ENCODE measurements around the gene AFF3. TPM values are rescaled to one million over a fixed set of nuclear protein-coding genes. Genes with fewer than 3 reads are reported as not detected.
A peak's percentile ranks its signal among the peaks of the same experiment; 100 is the strongest.

AFF3 gene
- total RNA-seq, 1 experiment from 2014 or later = 4.2 TPM

- in situ Hi-C loops (cut with HindIII; ENCODE audit: low pct_unique_long_range_greater_than_20kb, low sequenced_read_pairs) = no loop called here
- DNase-seq (ENCODE audit: low read depth, low spot score) = no peak
Measured at GRCh38 chr2:99822474-99823207, 319.7 kb downstream of the AFF3 start.

GRCh38 chr2:99821984-99822383, 320.4 kb downstream of the AFF3 start:
- in situ Hi-C loops (cut with HindIII; ENCODE audit: low pct_unique_long_range_greater_than_20kb, low sequenced_read_pairs) = no loop called here
- peak; percentile 11 for DNase-seq (ENCODE audit: low read depth, low spot score)

GRCh38 chr2:99821572-99821971, 320.8 kb downstream of the AFF3 start:
- in situ Hi-C loops (cut with HindIII; ENCODE audit: low pct_unique_long_range_greater_than_20kb, low sequenced_read_pairs) = no loop called here
- DNase-seq (ENCODE audit: low read depth, low spot score) = peak; percentile 70

DNA sequence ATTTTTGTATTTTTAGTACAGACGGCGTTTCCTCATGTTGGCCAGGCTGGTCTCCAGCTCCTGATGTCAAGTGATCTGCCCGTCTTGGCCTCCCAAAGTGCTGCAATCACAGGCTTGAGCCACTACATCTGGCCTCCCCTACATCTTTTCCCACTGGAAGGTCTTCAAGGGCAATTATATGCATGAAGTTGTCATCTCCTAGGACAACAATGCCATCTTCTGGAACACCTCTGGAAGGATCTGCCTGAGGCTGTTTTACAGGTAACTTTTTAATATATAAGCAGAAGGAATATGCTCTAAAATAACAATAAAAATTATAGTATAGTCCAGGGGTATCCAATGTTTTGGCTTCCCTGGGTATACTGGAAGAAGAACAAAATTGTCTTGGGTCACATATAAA, 321.4 kb downstream of the AFF3 start:
- DNase-seq (ENCODE audit: low read depth, low spot score) = no peak
- in situ Hi-C loops (cut with HindIII; ENCODE audit: low pct_unique_long_range_greater_than_20kb, low sequenced_read_pairs) = no loop called here

- peak; percentile 62 for DNase-seq (ENCODE audit: low read depth, low spot score)
- in situ Hi-C loops (cut with HindIII; ENCODE audit: low pct_unique_long_range_greater_than_20kb, low sequenced_read_pairs) = no loop called here
Measured at GRCh38 chr2:99819766-99820165, 322.6 kb downstream of the AFF3 start.

DNA sequence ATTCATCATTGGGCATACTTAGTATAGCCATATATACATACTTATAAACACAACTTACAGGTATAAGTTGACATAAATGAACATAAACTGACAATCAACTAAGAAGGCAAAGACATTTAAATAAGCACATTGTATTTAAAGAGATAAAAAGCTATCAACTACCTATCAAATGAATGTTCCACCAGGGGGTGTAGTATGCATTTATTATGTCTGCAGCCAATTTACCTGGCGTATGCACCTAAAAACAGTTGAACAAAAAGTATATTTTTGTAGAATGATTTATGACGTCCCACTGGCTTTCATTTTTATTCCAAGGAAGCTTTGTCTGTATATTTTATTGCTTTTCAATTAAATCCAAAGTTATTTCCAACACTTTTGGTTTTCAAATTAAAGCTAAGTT, 323.5 kb downstream of the AFF3 start:
- in situ Hi-C loops (cut with HindIII; ENCODE audit: low pct_unique_long_range_greater_than_20kb, low sequenced_read_pairs) = no loop called here
- peak; percentile 47 for DNase-seq (ENCODE audit: low read depth, low spot score)

DNA sequence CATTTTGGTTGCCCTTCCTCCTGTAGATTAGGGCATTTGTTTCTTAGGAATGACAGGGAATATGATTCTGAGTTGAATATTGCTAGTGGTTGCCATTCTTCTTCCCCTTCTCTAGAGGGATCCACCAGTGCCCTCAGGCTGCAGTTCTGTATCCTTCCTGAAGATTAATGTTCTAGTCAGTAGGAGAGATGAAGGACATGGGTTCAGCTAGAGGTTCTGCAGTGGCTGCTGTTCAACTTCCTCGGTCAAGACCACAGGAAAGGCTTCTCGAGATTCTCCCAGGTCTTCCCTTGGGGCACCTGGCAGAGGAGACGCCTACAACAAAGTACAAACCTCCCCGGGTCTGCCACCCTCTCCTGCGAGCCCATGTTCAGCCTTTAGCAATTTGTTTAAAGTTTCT, 325.5 kb downstream of the AFF3 start:
- in situ Hi-C loops (cut with HindIII; ENCODE audit: low pct_unique_long_range_greater_than_20kb, low sequenced_read_pairs) = no loop called here
- DNase-seq (ENCODE audit: low read depth, low spot score) = no peak

DNA sequence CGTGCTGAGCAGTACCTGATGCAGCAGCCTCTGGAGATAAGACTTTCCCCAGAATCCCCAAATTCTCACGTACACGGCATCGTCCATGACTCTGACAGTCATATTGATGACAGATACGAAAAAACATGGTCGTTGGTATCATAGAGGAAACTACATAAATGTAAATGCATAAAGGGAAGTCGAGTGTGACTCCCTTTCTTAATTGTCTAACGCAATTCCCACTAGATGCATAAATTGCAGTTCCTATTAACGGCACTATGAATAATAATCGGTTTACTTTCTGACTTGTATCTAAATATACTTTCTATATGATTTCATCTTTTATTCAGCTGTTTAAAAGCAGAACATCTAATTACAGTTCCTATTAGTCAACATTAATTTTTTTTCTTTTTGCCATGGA, 330.0 kb downstream of the AFF3 start:
- in situ Hi-C loops (cut with HindIII; ENCODE audit: low pct_unique_long_range_greater_than_20kb, low sequenced_read_pairs) = no loop called here
- DNase-seq (ENCODE audit: low read depth, low spot score) = no peak

DNA sequence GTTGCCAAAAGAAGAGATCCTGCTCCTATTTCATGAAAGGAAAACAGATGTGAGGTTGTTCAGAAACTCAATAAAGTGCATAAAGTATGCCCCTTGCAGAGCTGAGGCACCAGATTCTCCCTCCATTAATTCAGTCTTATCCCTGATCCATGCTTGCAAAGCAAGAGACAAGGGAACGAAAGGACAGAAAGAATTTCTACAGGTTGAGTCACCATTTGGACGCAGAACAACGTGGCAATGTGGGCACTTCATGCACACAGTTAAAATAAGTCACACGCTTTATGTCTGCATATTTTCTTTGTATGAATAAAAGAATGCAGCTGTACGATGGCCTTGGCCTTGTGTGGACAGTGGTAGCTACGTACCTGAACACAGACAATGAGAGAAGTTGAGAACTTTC, 330.8 kb downstream of the AFF3 start:
- in situ Hi-C loops (cut with HindIII; ENCODE audit: low pct_unique_long_range_greater_than_20kb, low sequenced_read_pairs) = no loop called here
- no peak for DNase-seq (ENCODE audit: low read depth, low spot score)

DNA sequence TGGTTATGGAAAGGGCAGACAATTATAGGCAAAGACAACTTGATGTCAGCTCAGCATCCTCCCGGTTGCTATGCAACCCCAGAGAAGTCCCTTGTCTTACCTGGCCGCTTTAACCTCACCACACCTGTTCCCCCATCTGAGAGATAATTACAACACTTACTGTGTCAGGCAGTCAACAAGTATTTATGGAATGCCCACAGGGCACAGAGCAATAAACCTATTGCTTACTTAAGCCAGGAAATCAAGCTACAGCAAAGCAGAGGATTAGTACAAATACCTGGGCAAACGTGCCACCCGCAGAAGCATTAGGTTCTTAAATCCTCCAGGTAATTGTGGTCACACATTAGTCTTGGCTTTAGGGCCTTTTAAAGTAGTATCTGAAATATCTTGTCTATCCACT, 332.2 kb downstream of the AFF3 start:
- no peak for DNase-seq (ENCODE audit: low read depth, low spot score)
- in situ Hi-C loops (cut with HindIII; ENCODE audit: low pct_unique_long_range_greater_than_20kb, low sequenced_read_pairs) = no loop called here

GRCh38 chr2:99809259-99809900, 333.0 kb downstream of the AFF3 start:
- DNase-seq (ENCODE audit: low read depth, low spot score) = no peak
- in situ Hi-C loops (cut with HindIII; ENCODE audit: low pct_unique_long_range_greater_than_20kb, low sequenced_read_pairs) = no loop called here

- in situ Hi-C loops (cut with HindIII; ENCODE audit: low pct_unique_long_range_greater_than_20kb, low sequenced_read_pairs) = no loop called here
- no peak for DNase-seq (ENCODE audit: low read depth, low spot score)
Measured at GRCh38 chr2:99808361-99809200, 333.8 kb downstream of the AFF3 start.

DNA sequence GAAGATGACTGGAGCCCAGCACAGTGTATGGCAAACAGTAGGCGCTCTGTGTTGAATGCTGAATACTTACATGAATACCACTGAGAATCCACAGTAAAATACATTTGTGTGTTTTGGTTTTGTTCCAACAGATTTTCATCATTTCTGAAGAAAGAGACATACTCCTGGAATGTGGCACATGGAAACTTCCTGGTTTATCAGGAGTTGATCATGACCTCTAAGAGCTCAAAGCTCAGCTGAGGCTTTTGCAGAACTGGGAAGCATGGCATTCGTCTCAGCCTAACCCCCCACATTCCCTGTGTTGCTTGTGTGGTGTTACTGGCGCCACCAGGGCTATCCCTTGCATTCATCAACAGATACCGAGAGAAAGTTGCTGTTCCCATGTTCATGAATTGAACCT, 335.6 kb downstream of the AFF3 start:
- in situ Hi-C loops (cut with HindIII; ENCODE audit: low pct_unique_long_range_greater_than_20kb, low sequenced_read_pairs) = no loop called here
- DNase-seq (ENCODE audit: low read depth, low spot score) = no peak

- DNase-seq (ENCODE audit: low read depth, low spot score) = no peak
- in situ Hi-C loops (cut with HindIII; ENCODE audit: low pct_unique_long_range_greater_than_20kb, low sequenced_read_pairs) = no loop called here
Measured at GRCh38 chr2:99805930-99806476, 336.4 kb downstream of the AFF3 start.

DNA sequence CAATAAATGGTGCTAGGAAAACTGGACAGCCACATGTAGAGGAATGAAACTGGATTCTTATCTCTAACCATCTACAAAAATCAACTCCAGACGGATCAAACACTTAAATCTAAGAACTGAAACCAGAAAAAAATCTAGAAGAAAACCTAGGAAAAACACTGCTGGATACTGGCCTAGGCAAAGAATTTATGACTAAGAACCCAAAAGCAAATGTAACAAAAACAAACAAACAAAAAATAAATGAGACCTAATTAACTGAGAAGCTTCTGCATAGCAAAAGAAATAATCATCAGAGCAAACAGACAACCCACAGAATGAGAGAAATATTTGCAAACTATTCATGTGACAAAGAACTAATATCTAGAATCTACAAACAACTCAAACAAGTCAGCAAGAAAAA, 338.5 kb downstream of the AFF3 start:
- DNase-seq (ENCODE audit: low read depth, low spot score) = no peak
- in situ Hi-C loops (cut with HindIII; ENCODE audit: low pct_unique_long_range_greater_than_20kb, low sequenced_read_pairs) = no loop called here

DNA sequence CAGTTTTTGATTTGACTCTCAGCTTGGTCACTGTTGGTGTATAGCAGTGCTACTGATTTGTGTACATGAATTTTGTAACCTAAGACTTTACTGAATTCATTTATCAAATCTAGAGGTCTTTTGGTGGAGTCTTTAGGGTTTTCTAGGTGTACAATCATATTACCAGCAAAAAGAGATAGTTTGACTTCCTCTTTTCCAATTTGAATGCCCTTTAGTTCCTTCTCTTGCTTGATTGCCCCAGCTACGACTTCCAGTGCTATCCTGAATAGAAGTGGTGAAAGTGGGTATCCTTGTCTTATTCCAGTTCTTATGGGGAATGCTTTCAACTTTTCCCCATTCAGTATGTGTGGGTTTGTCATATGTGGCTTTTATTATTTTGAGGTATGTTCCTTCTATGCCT, 339.7 kb downstream of the AFF3 start:
- no peak for DNase-seq (ENCODE audit: low read depth, low spot score)
- in situ Hi-C loops (cut with HindIII; ENCODE audit: low pct_unique_long_range_greater_than_20kb, low sequenced_read_pairs) = no loop called here

GRCh38 chr2:99801327-99801901, 341.0 kb downstream of the AFF3 start:
- in situ Hi-C loops (cut with HindIII; ENCODE audit: low pct_unique_long_range_greater_than_20kb, low sequenced_read_pairs) = no loop called here
- DNase-seq (ENCODE audit: low read depth, low spot score) = no peak

- in situ Hi-C loops (cut with HindIII; ENCODE audit: low pct_unique_long_range_greater_than_20kb, low sequenced_read_pairs) = no loop called here
- no peak for DNase-seq (ENCODE audit: low read depth, low spot score)
Measured at GRCh38 chr2:99797475-99797874, 344.9 kb downstream of the AFF3 start.

All from SK-MEL-5 (cell line).